Right atrium auricular region (tissue), 2 donors: ENCODE data around the gene PSMA8. TPM values are rescaled to one million over a fixed set of nuclear protein-coding genes. Genes with fewer than 3 reads are reported as not detected.

Experiments used
- DNase-seq: peaks from one replicate; pipeline ENCODE4 v3.0.0-alpha.2; 2019; ENCODE audit warnings: low spot score
- H3K27ac ChIP-seq, 2 donors: fragments of 200-600 bp; sonication (generic); 1 replicate in 1 of 2; 2 replicates in 1 of 2; pipeline ENCODE4 v1.5.1; 2016 to 2019
- H3K27me3 ChIP-seq, 2 donors: fragments of 200-600 bp; sonication (generic); one replicate each; pipeline versions ENCODE4 v1.5.1 to v1.6.0; 2017 to 2019
- H3K36me3 ChIP-seq: fragments of 200-600 bp; sonication (generic); one replicate; pipeline ENCODE4 v1.5.1; 2016
- H3K4me1 ChIP-seq, 2 donors: fragments of 200-600 bp; sonication (generic); one replicate each; pipeline versions ENCODE4 v1.5.1 to v1.6.0; 2017 to 2019
- H3K4me3 ChIP-seq, 2 donors: fragments of 200-600 bp; sonication (generic); 1 replicate in 1 of 2; 2 replicates in 1 of 2; pipeline ENCODE4 v1.5.1; 2017 to 2019; ENCODE audit warnings: mild to moderate bottlenecking in 1 of 2, moderate library complexity in 1 of 2
- H3K9me3 ChIP-seq, 2 donors: fragments of 200-600 bp; sonication (generic); one replicate each; pipeline ENCODE4 v1.5.1; 2019
- total RNA-seq, 2 donors: library from RNA; depleted of rRNA; stranded (reverse); fragments of >200 nt; gene quantifications; one replicate each; pipeline ENCODE4 v1.1.0, GENCODE V29; 2016
- TF ChIP-seq, protein P1 (sequence below), 2 donors: fragments of 200-600 bp; sonication (generic); IDR thresholded peaks; one replicate each; pipeline ENCODE4 v1.5.1; 2019; ENCODE audit warnings: antibody characterized with exemption in 2 of 2

Gene PSMA8
- total RNA-seq, 2 donors from 2014 or later: not detected

DNA sequence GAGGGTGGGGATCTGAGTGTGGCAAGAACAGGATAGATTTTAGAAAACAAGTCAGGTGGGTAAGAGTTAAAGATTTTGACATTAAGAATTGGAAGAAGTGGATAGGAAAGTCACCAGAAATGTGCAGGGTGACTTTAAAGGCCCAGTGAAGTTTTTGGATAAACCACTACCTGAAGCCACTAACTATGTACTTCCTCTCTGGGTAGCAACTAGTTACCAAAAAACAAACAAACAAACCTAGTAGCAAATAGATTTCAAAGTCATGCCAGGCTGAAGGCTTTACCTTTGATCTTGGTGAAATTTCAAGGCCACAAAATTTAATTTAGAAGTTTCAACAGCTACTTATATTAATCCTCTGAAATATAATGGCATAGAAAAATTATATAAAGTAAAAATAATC, 42.5 kb downstream of the PSMA8 start:
- Histone ChIP-seq H3K27me3 (no peaks in the 10 kb centered on the region), H3K36me3 (no peaks in the 10 kb centered on the region), H3K4me1 (no peaks in the 10 kb centered on the region), H3K4me3 (no peak overlapping the region), H3K27ac (no peak overlapping the region), H3K9me3 (no peaks in the 10 kb centered on the region)
- no peak for DNase-seq
- TF ChIP-seq, protein P1, sequence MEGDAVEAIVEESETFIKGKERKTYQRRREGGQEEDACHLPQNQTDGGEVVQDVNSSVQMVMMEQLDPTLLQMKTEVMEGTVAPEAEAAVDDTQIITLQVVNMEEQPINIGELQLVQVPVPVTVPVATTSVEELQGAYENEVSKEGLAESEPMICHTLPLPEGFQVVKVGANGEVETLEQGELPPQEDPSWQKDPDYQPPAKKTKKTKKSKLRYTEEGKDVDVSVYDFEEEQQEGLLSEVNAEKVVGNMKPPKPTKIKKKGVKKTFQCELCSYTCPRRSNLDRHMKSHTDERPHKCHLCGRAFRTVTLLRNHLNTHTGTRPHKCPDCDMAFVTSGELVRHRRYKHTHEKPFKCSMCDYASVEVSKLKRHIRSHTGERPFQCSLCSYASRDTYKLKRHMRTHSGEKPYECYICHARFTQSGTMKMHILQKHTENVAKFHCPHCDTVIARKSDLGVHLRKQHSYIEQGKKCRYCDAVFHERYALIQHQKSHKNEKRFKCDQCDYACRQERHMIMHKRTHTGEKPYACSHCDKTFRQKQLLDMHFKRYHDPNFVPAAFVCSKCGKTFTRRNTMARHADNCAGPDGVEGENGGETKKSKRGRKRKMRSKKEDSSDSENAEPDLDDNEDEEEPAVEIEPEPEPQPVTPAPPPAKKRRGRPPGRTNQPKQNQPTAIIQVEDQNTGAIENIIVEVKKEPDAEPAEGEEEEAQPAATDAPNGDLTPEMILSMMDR (IDR thresholded peaks at IDR 0.05): no peak

- Histone ChIP-seq H3K27ac (no peak overlapping the region), H3K27me3 (no peaks in the 10 kb centered on the region), H3K9me3 (no peaks in the 10 kb centered on the region), H3K4me3 (no peak overlapping the region), H3K4me1 (no peaks in the 10 kb centered on the region), H3K36me3 (no peaks in the 10 kb centered on the region)
- TF ChIP-seq, protein P1 (IDR thresholded peaks at IDR 0.05): no peak
- DNase-seq: no peak
Observed at GRCh38 chr18:26181343-26181826, 47.7 kb downstream of the PSMA8 start.

DNA sequence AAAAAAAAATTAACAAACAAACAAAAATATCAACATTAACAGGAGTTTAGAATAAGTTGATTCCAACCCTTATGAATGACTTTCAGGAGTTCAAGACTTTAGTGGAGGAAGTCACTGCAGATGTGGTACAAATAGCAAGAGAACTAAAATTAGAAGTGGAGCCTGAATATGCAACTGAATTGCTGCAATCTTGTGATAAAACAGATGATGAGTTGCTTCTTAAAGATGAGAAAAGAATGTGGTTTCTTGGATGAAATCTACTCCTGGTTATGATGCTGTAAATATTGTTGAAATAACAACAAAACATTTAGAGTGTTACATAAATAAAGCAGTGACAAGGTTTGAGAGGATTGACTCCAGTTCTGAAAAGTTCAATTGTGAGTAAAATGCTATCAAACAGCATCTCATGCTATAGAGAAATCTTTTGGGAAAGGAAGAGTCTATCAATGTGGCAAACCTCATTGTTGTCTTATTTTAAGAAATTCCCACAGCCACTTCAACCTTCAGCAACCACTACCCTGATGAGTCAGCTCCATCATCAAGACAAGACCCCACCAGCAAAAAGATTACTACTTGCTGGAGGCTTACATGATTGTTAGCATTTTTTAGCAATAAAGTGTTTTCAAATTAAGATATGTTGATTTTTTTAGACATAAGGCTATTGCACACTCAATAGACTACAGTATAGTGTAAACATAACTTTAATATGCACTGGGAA, 49.9 kb downstream of the PSMA8 start:
- Histone ChIP-seq H3K4me3 (no peak overlapping the region), H3K27ac (no peak overlapping the region), H3K36me3 (no peaks in the 10 kb centered on the region), H3K9me3 (peaks cover 0 to 11% of the 10 kb centered on the region in 2 donors), H3K27me3 (no peaks in the 10 kb centered on the region), H3K4me1 (no peaks in the 10 kb centered on the region)
- DNase-seq: no peak
- TF ChIP-seq, protein P1 (IDR thresholded peaks at IDR 0.05): no peak

DNA sequence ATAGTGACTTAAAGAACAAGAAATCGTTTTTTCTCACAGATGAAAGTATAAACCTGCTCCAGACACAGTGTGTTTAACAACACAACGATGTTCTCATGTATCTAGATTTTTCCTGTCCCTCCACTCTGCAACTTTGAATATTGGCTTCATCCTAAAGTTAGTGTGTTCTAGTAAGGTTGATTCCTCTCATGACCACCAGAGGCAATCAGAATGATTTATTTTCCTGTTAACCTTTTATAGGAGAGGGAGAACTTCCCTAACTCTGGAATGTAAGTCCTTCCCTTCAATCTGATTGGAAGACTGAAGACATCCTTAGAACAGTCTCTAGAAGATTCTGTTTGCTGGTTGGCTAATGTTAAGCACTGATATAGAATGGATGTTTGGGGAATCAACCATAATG, 51.6 kb downstream of the PSMA8 start:
- Histone ChIP-seq H3K36me3 (no peaks in the 10 kb centered on the region), H3K4me1 (no peaks in the 10 kb centered on the region), H3K27me3 (no peaks in the 10 kb centered on the region), H3K9me3 (peaks cover 0 to 12% of the 10 kb centered on the region in 2 donors), H3K27ac (no peak overlapping the region), H3K4me3 (no peak overlapping the region)
- TF ChIP-seq, protein P1 (IDR thresholded peaks at IDR 0.05): no peak
- DNase-seq: no peak

DNA sequence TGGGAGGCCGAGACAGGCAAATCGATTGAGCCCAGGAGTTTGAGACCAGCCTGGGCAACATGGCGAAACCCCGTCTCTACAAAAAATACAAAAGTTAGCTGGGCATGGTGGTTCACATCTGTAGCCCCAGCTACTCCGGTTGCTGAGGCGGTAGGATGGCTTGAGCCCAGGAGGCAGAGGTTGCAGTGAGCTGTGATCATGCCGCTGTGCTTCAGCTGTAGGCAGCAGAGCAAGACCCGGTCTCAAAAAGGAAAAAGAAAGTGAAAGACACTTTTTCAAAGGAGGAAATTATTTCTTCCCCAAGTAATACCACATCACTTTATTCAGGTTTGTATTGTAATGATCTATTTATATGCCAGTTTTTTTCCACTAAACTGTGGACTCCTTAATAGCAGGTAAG, 56.8 kb downstream of the PSMA8 start:
- Histone ChIP-seq H3K36me3 (no peaks in the 10 kb centered on the region), H3K4me1 (no peaks in the 10 kb centered on the region), H3K27ac (no peak overlapping the region), H3K4me3 (no peak overlapping the region), H3K27me3 (no peaks in the 10 kb centered on the region), H3K9me3 (peaks cover 0 to 12% of the 10 kb centered on the region in 2 donors)
- TF ChIP-seq, protein P1 (IDR thresholded peaks at IDR 0.05): no peak
- DNase-seq: no peak

DNA sequence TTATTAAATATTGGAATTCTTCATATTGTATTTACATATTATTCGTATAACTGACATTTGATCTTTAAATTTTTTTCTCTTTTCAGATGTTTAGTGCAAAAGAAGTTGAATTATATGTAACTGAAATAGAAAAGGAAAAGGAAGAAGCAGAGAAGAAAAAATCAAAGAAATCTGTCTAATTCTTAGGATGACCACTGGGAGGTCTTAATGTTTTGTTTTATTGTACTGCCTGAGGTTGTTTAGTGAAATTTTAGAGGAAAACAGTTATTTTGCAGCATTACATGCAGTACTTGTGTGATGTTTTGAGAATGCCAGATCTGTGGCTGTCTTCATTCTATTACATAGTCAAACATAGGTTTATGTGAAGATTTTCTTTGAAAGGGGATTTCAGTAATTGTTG, 58.6 kb downstream of the PSMA8 start:
- Histone ChIP-seq H3K4me1 (no peaks in the 10 kb centered on the region), H3K36me3 (no peaks in the 10 kb centered on the region), H3K9me3 (peaks cover 0 to 12% of the 10 kb centered on the region in 2 donors), H3K27ac (no peak overlapping the region), H3K4me3 (no peak overlapping the region), H3K27me3 (no peaks in the 10 kb centered on the region)
- no peak for DNase-seq
- TF ChIP-seq, protein P1 (IDR thresholded peaks at IDR 0.05): no peak
